ENCODE data around the gene LIME1.

The LIME1 gene

DNA sequence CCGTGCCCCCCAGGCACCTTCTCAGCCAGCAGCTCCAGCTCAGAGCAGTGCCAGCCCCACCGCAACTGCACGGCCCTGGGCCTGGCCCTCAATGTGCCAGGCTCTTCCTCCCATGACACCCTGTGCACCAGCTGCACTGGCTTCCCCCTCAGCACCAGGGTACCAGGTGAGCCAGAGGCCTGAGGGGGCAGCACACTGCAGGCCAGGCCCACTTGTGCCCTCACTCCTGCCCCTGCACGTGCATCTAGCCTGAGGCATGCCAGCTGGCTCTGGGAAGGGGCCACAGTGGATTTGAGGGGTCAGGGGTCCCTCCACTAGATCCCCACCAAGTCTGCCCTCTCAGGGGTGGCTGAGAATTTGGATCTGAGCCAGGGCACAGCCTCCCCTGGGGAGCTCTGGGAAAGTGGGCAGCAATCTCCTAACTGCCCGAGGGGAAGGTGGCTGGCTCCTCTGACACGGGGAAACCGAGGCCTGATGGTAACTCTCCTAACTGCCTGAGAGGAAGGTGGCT, 39.1 kb upstream of the LIME1 start:
- no peak for DNase-seq

DNA sequence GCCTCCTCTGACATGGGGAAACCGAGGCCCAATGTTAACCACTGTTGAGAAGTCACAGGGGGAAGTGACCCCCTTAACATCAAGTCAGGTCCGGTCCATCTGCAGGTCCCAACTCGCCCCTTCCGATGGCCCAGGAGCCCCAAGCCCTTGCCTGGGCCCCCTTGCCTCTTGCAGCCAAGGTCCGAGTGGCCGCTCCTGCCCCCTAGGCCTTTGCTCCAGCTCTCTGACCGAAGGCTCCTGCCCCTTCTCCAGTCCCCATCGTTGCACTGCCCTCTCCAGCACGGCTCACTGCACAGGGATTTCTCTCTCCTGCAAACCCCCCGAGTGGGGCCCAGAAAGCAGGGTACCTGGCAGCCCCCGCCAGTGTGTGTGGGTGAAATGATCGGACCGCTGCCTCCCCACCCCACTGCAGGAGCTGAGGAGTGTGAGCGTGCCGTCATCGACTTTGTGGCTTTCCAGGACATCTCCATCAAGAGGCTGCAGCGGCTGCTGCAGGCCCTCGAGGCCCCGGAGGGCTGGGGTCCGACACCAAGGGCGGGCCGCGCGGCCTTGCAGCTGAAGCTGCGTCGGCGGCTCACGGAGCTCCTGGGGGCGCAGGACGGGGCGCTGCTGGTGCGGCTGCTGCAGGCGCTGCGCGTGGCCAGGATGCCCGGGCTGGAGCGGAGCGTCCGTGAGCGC, 38.5 kb upstream of the LIME1 start:
- no peak for DNase-seq

DNA sequence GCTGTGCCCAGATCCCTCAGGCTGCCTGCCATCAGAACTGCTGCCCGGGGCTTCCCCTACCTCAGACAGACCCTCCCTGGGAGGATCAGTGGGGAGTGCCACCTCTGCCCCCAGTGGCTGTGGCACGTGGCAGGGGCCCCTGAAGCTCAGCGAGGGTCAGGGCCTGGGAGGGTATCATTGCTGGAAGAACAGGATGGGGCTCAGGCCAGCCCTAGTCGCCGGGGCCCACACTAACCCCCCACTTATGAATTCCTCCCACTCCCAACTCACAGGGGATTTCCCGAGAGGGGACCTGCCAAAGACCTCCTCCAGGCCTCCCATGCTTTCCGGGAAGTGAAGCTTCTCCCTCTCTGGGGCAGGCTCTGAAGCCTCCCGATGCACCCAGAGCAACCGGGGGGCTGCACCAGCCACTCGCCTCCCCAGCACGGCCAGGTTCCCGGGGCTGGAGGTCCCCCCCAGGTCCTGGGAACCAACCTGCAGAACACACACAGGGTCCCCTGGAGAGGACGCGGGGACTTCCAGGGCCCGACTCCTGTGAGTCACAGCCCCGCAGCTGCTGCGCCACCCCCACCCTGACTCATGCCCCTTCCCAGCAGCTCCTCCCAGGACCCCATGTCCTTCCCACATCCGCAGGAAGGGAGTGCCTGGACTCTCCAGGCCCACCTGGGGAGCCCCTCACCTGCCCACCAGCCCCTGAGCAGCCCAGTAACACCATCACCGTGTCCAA, 37.6 kb upstream of the LIME1 start:
- no peak for DNase-seq

DNA sequence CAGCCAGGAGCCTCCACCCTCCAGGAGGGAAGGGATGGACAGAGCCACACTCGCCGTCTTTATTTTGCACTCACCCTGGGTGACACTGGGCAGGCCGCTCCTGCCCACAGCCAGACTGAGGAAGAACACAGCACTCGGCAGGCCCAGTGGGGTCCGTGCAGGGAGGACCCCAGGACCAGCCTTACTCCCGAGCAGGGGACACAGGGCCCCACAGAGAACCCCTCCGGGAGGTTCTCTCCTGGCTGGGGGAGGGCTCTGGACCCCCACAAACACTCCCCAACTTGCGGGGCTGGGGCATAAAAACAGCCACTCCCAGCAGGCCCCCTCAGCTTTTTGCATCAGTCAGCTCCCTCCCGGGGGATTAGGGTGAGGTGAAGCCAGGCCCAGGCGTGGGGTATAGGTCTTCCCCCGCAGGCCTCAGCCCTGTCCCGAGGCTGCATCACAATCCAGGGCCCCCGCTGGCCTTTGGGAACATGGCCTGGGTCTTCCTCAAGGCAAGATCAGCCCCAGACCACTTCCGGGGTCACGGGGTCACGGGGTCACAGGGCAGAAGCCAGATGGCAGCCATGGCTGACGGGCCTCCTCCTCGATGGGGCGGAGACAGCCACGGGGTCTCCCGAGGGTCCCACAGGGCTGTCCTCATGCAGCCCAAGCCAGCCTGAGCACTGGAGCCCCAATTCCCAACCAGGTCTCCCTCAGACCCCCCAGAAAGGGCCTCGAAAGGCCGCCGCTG, 36.8 kb upstream of the LIME1 start:
- DNase-seq, result no peak

DNA sequence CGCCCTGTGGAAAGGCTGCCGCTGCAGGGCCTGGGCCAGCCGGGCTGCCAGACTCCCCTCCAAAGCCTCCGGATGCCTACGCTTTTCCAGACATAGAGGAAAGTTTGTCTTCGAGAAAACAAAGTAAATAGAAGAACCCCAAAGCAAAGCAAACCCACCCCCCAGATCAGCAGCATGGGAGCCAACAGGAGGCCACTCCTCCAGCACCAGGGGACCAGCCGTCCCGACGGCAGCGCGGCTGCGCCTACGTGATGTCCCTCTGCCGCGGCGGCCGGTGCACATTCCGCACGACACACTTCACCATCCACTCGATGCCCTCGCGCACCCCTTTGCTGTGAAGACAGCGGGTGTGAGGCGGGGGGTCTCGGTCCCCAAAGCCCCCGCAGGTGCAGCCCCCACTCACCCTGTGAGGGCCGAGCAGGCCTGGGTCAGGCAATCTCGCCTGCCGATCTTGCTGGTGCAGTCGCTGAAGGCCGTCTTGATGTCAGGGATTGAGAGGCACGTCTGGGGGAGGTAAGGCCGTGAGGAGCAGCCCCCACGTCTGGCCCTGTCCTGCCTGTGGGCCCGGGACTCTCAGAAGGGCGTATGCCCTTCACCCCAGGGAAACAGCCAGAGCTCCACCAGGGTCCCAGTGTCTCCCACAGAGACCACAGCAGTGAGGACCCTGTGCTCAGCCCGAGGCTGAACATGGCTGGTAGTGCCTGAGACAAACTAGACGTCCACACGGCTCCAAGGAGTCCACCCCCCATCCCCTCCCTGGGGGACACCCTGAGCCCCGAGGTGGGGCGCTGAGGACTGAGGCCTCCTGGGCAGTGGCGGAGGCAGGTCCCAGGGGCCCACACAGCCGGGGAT, 36.0 kb upstream of the LIME1 start:
- DNase-seq, result no peak

DNA sequence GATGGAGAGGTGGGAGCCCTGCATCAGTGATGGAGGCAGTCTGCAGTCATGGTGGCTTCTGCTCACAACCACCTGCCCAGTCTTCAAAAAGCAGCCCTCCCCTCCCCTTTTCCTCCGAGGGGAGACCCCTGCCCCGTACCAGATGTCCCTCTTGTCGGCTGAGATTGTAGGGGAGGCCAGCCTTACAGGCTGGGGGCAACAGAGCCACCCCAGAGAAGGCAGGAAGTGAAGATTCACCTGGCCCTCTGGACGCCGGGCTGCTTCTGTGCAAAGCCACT, 35.5 kb upstream of the LIME1 start:
- DNase-seq, result no peak

DNA sequence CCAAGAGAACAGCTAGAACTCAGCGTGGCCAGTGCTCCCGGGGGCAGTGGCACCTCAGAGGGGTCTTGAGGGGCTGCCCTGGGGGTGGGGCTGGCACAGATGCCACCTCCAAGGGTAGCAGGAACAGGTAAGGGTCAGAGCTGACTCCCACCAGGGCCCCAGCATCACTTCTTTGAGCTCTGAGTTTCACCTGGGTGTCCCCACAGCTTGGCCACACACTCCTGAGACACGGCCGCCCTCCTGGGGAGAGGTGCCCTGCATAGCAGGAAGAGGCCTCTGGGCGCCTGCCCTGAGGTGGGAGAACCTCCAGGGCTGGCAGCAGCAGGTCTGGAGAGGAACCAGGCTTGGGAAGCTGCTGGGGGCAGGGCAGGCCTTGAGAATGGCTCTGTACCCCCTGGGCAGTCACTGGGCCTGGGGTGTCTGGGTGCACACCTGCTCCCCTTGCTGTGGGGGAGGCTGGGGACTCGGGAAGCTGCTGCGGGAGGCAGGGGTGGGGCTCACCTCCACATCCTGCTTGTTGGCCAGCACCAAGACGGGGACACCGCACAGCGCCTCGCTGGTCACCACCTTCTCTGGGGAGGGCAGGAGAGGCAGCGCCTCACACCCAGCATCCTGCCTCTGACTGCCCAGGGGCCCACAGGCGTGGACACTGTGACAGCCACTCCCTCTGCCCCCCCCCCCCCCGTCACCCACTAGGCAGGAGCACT, 35.0 kb upstream of the LIME1 start:
- DNase-seq, result no peak

DNA sequence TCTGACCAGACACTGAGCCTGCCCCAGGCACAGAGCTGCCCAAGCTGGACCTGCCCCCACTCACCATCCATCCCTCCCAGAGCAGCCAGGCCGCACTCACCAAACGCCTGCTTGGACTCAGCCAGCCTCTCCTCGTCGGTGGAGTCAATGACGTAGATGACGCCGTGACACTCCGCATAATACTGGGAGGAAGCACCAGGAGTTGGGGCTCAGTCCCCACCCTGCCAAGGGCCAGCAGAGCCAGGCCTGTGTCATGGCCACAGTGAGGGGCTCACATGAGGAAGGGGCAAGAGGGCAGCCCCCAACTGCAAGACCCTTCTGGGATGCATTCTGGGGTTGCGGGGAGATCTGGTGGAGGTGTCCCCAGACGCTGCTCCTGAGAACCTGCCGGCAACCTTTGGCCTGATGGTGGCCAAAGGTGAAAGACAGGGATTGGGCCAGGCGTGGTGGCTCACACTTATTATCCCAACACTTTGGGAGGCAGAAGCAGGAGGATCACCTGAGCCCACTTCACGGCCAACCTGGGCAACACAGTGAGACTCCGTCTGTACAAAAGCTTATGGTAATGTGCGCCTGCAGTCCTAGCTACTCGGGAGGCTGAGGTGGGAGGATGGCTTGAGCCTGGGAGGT, 34.3 kb upstream of the LIME1 start:
- DNase-seq, result no peak

DNA sequence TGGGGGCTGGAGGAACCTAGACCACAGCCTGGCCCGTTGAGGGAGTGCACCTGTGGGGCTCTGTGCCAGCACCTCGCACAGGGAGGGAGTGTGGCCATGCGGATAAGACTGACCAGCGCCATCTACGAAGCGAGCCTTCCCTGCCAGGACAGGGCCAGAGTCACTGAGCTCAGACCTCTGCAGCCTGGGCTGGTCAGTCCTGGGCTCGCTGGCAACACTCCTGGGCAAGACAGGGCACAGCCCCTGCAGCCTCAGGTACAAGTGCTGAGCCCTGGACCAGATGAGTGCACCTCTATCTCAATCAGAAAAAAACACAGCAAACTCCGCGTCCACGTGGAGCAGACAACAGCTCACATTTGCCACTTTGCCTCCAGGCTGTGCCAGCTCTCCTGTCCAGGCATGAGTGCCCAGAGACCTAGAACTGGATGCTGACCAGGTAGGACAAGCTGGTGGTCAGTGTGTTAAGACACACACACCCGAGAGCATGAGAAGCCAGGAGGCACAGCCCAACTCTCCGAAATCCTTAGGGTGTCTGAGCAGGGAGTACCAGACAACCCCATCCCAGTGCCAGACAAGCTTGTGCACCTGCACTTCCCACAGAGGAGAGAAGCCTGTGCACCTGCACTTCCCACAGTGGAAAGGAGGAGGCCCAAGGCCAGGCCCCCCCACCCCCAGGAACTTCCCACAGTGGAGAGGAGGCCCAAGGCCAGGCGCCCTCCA, 33.6 kb upstream of the LIME1 start:
- no peak for DNase-seq

DNA sequence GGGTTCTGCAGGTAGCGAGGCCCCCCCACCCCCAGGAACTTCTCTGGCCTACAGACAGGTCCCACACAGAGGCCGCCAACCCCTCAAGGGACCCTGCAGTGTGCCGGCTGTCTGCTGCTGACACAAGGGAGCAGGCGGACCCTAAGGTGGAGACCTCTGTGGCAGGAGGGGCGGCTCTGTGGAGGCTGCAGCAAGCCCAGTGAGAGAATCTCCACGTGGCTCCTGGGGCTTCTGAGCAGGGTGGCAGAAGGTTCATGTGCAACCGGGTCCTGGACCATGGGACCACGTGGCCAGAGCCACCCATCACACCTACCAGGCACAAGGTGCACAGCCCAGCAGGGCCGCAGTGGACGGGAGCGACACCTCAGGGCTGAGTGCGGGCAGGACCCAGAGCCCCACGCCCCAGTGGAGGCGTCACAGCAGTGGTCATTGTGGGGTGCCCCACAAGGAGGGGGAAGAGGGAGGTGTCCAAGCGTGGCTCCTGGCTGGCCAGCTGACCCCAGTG, 32.9 kb upstream of the LIME1 start:
- DNase-seq, result no peak

DNA sequence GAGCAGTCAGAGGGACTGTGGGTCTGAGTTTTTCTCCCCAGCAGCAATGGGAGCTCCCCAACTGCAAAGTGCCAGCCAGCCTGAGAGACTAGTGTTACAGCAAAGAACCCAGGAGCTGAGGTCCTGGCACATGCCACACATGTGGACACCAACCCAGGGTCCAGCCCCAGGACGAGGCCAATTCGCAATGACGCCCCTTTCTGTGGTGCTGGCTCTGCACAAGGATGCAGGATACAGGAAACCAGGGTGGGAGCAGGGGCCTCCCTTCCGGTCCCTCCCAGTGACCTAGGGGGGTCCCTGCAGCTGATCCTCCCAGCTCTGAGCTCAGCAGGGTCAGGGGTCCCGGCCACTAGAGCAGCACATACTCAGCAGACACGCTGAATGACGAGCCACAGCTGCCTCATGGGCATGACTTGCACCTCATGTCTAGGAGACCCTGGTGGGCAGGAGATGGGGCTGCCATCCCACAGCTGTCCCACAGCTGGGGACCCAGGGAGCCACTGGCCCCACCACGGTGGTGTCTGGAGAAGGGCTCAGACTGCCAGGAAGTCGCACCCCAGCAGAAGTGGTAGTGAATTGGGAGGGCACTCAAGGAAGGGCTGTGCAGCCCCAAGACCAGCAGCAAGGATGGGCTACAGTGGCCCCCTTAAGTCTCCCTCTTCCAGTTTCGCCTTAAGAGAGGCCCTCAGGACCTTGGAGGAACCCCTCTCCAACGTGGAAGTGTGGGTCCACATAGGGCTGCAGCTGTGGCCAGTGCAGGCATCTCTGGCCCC, 32.3 kb upstream of the LIME1 start:
- no peak for DNase-seq

DNA sequence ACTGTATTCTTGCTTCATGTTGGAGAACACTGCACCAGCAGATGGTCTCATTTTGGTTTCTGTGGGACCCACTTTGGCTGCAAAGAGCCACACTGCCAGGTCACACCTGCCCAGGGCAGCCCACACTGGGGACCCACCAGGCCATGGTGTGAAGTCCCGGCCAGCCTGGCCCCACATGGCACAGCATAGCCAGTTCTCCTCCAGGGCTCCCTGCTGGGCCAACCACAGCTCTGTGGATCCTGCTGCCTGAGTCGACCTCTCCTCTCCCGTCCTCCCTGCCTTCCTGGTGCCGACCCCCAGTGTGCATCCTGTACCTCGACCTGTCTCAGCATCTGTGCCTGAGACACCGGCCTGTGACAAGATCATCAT, 31.7 kb upstream of the LIME1 start:
- no peak for DNase-seq

DNA sequence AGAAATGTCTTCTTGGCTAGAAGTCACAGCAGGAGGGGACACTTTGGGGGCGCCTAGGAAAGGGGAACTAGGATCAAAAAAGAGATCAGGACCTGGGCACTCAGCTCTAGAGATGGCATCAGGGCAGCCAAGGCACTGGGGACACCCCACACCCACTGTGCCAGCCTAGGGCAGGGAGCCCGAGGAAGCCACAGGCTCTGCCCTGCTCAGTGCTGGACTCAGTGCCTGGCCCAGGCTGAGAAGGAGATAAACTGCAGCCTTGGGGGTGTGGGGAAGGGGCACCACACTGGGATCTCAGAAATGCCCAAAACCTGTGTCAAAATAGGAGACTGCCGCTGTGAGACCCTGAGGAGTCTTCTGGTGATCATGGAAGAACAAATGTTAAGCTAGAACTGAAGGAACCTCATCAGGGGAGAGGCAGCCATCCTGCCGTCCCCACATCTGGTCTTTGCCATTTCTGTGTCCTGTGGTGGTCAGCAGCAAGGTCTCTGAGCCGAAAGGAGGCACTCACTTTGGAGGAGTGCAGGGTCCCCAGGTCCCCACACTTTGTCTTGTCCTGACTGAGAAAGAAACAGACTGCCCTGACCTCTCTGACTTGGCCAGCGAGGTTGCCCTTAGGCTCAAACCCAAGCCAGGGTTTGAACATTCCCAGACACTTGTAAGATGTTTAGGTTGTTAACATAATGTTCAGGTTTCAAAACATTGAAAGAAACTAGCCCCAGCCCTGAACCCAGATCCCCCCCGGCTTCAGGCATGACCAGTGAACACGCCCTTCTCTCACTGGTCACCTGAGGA, 31.0 kb upstream of the LIME1 start:
- DNase-seq, result no peak

DNA sequence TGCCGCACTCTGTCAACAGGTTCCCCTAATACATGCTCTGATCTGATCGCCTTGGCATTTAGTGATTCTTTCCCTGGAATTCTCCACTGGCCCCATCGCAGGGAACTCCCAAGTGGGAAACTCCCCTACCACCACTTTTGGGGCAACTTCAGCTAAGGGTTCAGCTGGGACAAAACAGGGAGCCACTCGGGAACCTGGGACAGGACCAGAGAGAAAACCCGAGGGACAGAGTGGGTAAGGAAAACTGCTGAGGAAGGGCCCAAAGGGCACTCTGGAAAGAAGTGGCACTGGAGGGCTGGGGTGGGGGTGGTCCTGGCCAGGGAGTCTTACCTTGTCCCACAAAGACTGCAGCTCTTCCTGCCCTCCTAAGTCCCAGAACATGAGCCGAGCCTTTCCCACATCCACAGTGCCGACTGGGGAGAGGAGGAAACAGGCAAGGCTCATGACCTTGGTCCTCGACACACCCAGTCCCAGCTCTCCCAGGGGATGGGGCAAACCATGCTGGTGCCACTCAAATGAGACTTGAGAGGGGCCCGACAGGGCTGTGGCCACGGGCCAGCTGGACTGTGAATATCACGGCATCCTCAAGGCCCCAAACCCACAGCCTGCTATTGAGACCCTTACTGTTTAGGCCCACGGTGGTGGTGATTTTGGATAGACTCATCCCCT, 30.3 kb upstream of the LIME1 start:
- no peak for DNase-seq

DNA sequence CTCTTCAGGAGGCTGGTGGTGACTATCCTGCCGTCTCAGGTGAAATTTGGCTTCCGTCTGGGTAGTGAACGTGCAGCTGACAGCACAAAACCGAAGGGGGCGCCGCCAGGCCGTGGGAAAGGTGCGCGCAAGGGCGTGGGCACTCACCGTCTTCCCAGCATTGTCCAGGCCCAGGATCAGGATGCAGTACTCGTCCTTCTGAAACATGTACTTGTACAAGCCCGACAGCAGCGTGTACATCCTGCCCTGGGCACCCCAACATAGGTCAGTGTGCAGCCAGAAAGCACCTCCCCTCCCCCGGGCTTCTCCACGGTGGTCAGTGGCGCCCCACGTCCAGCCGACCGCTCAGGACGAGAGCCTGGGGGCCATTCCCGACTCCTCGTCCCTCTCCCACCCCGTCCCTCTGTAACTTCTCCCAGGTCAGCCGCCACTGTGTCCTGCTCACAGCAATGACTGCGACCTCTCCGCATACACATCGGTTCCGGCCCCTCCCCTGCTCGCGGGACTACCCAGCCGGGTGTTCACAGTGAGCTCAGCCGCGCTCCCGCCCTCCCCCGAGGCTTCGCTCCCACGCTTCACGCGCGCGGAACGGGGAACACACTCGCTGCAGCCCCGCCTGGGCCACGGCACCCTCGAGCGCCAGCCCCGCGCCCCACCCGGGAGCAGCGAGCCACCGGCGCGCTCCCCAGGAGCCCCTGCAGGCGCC, 29.5 kb upstream of the LIME1 start:
- no peak for DNase-seq

DNA sequence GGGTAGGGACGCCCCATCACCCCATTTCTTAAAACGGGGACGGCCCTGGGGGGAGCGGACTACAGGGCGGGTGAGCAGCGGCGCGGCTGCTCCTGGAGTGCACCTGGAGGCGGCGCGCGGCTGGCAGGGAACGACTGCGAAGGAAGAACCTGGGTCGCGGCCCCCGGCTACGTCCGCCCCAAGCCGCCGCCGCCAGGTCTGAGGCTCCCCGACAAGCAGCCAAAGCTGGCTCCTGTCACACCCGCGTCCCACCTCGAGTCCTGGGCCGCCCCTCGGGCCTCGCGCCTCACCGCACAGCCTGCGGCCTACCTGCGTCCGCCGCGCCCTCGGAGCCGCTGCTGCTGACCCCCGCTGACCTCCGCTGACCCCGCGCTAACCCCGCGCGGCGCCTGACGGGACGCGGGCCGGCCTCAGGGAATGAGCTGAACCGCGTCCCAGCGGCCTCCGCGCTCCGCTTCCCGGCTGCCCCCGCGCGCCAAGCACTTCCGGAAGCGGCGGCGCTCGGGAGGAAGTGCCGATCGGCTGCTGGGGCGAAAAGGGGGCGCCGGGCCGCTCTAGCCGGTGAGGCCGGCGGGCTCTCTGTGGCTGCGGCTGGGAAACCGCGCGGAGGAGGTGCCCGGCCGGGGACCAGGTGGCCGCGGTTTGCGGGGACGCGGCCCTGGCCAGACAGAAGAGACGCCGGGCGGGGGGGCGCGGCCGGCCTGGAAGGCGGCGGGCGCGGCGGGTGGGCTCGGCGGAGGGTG, 28.7 kb upstream of the LIME1 start, which contains the start of the genes ARFRP1 and ZGPAT:
TSS of gene ARFRP1 (minus strand) at position 419 of the 743 bp plus-strand sequence. CDS start 885 bp downstream, outside the sequence.
TSS of gene ZGPAT (plus strand) at position 482 of the 743 bp plus-strand sequence. CDS start 542 bp downstream, outside the sequence.
- DNase-seq, result peak; percentile 30 to 76

Data from NCI-H446 (cell line).